GM13977 (cell line): Measurements from ENCODE around the gene ZNF382.

Experiments
- DNase-seq: peaks from one replicate; pipeline ENCODE4 v3.0.0; 2012; ENCODE audit warnings: low spot score
- in situ Hi-C: fragments of 300-500 bp; cut with MboI; formaldehyde crosslinking; loops from one replicate; pipeline ENCODE4 v1.12.0; 2022; ENCODE audit warnings: low sequenced_read_pairs, low pct_unique_long_range_greater_than_20kb, mixed read lengths, inconsistent platforms; ENCODE audit not compliant: unreplicated experiment
- TF ChIP-seq, protein P1 (sequence below): IDR thresholded peaks from 2 replicates; pipeline ENCODE4 v1.5.1; 2012; ENCODE audit warnings: mild to moderate bottlenecking, control low read depth; ENCODE audit not compliant: insufficient read depth; ENCODE audit errors: extremely low read depth, missing control alignments

The ZNF382 gene

DNA sequence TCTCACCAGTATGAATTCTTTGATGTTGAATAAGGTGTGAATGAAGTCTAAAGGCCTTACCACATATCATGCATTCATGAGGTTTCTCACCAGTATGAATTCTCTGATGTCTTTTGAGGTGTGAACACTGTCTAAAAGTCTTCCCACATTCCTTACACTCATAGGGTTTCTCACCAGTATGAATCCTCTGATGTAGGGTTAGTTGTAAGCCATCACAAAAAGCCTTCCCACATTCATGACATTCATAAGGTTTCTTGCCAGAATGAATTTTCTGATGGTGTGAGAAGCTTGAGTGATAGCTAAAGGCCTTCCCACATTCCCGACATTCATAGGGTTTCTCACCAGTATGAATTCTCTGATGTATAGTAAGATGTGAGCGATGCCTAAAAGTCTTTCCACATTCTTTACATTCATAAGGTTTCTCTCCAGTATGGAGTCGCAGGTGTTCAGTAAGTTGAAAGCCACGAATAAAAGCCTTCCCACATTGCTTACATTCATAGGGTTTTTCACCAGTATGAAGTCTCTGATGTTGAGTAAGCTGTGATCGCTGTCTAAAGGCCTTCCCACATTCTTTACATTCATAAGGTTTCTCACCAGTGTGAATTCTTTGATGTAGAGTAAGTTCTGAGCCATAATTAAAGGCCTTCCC is 33.9 kb downstream of the ZNF382 start:
- DNase-seq = no peak
- in situ Hi-C loops = no loop called here
- TF ChIP-seq, protein P1, sequence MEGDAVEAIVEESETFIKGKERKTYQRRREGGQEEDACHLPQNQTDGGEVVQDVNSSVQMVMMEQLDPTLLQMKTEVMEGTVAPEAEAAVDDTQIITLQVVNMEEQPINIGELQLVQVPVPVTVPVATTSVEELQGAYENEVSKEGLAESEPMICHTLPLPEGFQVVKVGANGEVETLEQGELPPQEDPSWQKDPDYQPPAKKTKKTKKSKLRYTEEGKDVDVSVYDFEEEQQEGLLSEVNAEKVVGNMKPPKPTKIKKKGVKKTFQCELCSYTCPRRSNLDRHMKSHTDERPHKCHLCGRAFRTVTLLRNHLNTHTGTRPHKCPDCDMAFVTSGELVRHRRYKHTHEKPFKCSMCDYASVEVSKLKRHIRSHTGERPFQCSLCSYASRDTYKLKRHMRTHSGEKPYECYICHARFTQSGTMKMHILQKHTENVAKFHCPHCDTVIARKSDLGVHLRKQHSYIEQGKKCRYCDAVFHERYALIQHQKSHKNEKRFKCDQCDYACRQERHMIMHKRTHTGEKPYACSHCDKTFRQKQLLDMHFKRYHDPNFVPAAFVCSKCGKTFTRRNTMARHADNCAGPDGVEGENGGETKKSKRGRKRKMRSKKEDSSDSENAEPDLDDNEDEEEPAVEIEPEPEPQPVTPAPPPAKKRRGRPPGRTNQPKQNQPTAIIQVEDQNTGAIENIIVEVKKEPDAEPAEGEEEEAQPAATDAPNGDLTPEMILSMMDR = no peak

DNA sequence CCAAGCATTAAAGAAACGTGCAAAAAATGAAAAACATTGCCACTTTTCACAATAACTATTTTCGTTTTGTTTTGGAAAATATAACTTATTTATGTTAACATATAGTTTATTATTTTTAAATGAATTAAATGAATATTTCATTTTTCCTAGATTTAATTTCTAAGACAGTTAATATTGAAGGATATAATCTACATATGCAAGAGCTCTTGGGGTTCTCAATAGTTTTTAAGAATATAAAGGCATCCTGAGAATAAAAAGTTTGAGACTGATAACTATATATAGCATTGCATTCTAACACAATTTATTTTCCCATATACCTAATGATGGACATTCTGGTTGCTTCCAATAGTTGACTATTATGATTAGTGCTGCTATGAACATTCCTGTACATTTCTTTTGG is 41.6 kb downstream of the ZNF382 start:
- TF ChIP-seq, protein P1 = no peak
- in situ Hi-C loops = no loop called here

GRCh38 chr19:36652958-36653357 is 47.8 kb downstream of the ZNF382 start:
- DNase-seq = no peak

More for the DNA sequence above, 41.6 kb downstream of the ZNF382 start:
- no peak for DNase-seq

GRCh38 chr19:36665832-36666231 is 60.7 kb downstream of the ZNF382 start:
- in situ Hi-C loops = no loop called here
- TF ChIP-seq, protein P1 = no peak
- DNase-seq = no peak

More at GRCh38 chr19:36652958-36653357, 47.8 kb downstream of the ZNF382 start:
- in situ Hi-C loops = no loop called here
- TF ChIP-seq, protein P1 = no peak

DNA sequence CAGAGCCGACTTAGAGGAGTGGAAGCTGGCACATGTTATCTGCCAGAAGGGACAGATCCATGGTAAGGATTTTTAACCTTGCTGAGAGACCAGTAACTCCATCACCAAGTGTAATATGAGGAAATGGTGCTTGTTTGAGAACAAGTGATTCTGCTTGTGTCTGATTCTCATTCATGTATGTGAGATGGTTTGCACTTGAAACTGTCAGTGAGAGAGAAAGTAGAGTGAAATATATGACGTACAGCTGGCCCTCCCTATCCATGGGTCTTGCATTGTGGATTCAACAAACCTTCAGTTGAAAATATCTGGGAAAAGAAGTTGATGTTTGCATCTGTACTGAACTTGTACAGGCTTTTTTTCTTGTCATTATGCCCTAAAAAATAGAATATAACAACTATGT is 63.5 kb downstream of the ZNF382 start:
- TF ChIP-seq, protein P1 = no peak
- in situ Hi-C loops = no loop called here
- DNase-seq = no peak

DNA sequence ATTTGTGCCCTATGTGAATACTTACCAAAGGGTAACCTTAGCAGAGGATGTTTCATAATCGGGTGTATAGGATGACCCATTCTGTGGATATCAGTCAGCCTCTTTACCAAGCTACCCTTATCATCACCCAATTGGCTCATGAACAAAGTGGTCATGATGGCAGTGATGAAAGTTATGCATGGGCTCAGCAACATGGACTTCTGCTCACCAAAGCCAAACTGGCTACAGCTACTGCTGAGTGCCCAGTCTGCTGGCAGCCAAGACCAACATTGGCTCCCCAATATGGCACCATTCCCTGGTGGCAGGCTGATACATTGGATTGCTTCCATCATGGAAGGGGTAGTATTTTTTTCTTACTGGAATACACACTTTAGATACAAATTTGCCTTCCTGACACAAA is 67.3 kb downstream of the ZNF382 start:
- in situ Hi-C loops = no loop called here
- TF ChIP-seq, protein P1 = no peak
- no peak for DNase-seq

DNA sequence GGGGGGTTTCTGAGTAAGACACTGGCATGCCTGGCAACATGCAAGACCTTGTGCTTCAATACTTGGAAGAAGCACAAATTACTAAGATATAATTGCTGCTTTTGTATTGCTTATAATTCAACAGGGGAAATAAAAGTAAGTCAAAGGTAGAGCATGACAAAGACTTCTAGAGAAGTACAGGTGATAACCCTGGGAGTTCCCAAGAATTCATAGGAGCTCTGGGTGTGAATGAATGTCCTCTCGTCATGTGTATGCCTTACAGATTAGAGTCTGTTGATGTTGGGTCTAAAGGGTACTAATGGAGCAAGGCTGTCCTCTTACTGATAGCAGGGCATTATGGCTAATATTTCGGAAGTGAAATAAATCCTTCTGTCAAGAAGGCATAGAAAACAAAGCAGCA is 69.1 kb downstream of the ZNF382 start:
- TF ChIP-seq, protein P1 = no peak
- no peak for DNase-seq
- in situ Hi-C loops = no loop called here
